Activated T-cell treated with anti-CD3 and anti-CD28 coated beads, Interleukin-2, amount 50 U/mL, for 24 hours (primary cell): Measurements from ENCODE around the gene CLASP1.
A peak's percentile ranks its signal among the peaks of the same experiment; 100 is the strongest.
"Not testable (repeated sequence)": the region's sequence is repeated elsewhere in the genome, so short reads cannot be mapped to it uniquely, and the experiment has no call there.

Experiments
- DNase-seq: peaks from one replicate; pipeline ENCODE4 v3.0.0-alpha.2; 2020
- H3K27ac Mint-ChIP-seq: 2 replicates; pipeline ENCODE4 v1.8.0; 2020; ENCODE audit warnings: mild to moderate bottlenecking, mixed read lengths
- H3K27me3 Mint-ChIP-seq: 2 replicates; pipeline ENCODE4 v1.8.0; 2020; ENCODE audit warnings: mixed read lengths
- H3K36me3 Mint-ChIP-seq: 2 replicates; pipeline ENCODE4 v1.8.0; 2020; ENCODE audit warnings: low read depth, mixed read lengths
- H3K4me1 Mint-ChIP-seq: 2 replicates; pipeline ENCODE4 v1.8.0; 2020; ENCODE audit warnings: low read depth, mixed read lengths
- H3K4me3 Mint-ChIP-seq: 2 replicates; pipeline ENCODE4 v1.8.0; 2020; ENCODE audit warnings: mild to moderate bottlenecking, moderate library complexity, mixed read lengths
- H3K9me3 Mint-ChIP-seq: 2 replicates; pipeline ENCODE4 v1.8.0; 2020; ENCODE audit warnings: mixed read lengths

The CLASP1 gene

DNA sequence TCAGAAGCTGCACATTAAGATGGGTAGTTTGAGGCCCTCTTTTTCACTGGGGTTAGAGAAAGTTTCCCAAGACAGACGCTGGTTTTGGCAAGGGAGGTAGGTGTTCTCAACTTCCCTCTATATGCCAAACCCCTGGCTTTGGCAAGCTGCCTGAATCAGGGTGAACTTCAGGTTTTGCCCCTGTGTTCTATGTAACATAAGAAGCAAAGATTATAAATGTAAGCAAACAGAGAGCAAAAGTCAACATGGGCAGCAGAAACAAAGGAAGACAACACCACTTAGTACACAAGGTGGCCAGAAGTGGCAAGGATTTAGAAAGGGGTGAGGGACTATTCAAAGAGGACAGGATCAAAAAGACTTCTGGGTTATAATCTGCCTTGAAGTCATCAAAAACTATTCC lies 293.8 kb downstream of the CLASP1 start:
- no peaks in the 10 kb centered on the region for H3K9me3 Mint-ChIP-seq
- no peak overlapping the region for H3K4me3 Mint-ChIP-seq
- peaks cover 5% of the 10 kb centered on the region for H3K4me1 Mint-ChIP-seq
- no peak for DNase-seq
- H3K27me3 Mint-ChIP-seq = no peaks in the 10 kb centered on the region
- H3K27ac Mint-ChIP-seq = peak overlapping the region; percentile 60
- H3K36me3 Mint-ChIP-seq = peaks cover 98% of the 10 kb centered on the region

DNA sequence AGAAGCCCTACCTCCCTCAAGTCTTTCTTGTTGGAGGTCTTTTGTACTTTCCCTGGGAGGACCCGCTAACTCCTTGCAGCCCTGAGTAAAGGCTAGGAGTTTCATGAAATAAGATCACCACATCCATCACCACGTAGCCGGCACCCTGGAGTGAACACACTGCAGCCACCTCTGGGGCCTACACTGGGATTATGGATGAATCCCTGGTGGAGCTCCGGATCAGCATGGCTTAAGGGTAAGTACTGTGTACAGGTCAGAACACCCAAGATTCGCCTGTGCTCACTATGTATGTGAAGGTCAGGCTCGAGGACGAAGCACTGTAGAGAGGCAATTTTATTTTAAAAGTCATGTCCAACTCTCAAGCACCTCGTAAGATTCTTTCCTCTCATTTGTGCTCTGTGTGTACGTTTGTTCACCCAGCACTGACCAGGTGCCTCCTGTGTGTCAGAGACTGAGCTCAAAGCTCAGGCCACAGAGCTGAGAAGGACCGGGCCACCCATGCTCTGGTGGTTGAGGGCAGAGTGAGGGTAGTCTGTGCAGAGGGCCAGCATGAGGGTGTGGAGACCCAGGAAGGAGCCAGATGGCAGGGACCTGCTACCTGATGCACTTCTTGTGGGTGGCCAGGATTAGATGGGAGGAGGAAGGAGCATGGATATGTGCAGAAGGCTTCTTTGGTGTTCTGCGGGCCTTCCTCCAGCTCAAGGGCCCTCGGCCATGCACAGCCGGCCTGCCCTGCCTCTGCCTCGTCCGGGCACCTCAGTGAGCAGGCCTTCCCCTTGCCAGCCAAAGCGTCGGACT lies 297.5 kb downstream of the CLASP1 start:
- DNase-seq = no peak
- H3K9me3 Mint-ChIP-seq = no peaks in the 10 kb centered on the region
- peaks cover 100% of the 10 kb centered on the region for H3K36me3 Mint-ChIP-seq
- no peak overlapping the region for H3K27ac Mint-ChIP-seq
- H3K27me3 Mint-ChIP-seq = no peaks in the 10 kb centered on the region
- no peaks in the 10 kb centered on the region for H3K4me1 Mint-ChIP-seq
- H3K4me3 Mint-ChIP-seq = no peak overlapping the region

DNA sequence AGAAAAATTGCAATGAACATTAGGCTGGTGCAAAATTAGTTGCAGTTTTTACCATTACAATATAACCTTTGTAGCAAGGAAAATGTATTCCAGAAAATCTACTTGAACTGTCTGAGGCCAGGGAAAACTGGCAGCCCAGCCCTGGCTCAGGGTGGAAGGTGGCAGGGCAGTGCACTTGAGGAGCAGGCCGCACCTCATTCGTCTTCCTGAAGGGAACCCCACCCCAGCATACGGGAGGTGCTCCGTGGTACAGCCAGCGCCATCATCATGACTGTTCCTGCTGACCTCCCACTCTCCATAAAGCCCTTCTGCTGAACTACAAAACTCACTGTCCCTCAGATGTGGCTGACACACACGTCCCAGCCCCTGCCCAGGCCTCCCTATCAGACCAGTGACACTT lies 298.4 kb downstream of the CLASP1 start:
- Mint-ChIP-seq H3K4me1 (no peaks in the 10 kb centered on the region), H3K9me3 (no peaks in the 10 kb centered on the region), H3K27me3 (no peaks in the 10 kb centered on the region), H3K36me3 (peaks cover 100% of the 10 kb centered on the region), H3K4me3 (no peak overlapping the region), H3K27ac (peak overlapping the region; percentile 77)
- DNase-seq = no peak

DNA sequence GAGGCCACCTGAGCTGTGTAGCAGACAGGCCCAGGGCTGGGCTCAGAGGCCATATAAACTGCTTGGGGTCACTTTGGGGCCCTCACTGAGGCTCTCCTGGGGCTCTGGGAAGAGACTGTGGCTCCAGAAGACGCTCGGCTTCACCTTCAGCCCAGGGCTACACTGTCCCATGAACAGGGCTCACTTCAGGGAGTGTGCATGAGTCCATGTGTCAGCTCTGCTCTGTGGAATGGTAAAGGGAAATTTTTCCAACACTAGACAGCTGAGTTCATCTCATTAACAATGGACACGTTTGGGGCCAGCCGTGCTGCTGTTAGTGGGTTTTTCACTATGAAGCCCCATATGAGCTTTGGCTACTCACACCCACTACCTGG lies 298.9 kb downstream of the CLASP1 start:
- no peak overlapping the region for H3K27ac Mint-ChIP-seq
- H3K9me3 Mint-ChIP-seq = no peaks in the 10 kb centered on the region
- DNase-seq = no peak
- no peaks in the 10 kb centered on the region for H3K27me3 Mint-ChIP-seq
- peaks cover 100% of the 10 kb centered on the region for H3K36me3 Mint-ChIP-seq
- no peaks in the 10 kb centered on the region for H3K4me1 Mint-ChIP-seq
- H3K4me3 Mint-ChIP-seq = no peak overlapping the region

DNA sequence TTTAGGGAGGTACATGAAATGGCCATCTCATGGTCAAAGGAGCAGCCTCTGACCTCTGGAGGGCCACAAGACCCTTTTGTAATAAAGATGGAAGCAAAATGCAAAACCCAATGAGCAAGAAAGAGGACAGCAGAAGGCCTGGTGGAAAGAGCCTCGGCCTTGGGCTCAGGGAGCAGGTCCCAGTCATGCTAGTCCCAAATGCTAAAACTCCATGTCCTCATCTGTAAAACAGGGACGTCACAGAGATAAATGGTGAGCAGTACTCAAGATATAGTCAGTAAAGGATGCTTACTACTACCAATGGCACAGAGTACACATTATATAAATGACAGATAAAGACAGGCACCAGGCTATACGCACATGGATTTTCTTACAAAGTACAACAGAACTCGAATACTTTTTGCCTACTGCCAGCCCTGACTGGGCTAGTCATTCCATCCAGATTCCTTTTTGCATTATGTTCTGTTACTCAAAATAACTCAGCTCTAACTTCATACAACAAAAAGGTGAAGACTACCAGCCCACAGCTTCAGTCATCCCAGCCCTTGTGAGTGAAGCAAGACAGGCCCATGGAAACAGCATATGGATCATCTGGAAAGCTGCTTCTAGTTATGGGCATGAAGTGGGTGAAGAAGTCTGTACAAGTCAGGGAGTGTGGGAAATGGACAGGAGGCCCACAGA lies 299.4 kb downstream of the CLASP1 start:
- Mint-ChIP-seq H3K4me1 (no peaks in the 10 kb centered on the region), H3K4me3 (no peak overlapping the region), H3K27me3 (no peaks in the 10 kb centered on the region), H3K27ac (peak overlapping the region; percentile 26), H3K36me3 (peaks cover 100% of the 10 kb centered on the region), H3K9me3 (no peaks in the 10 kb centered on the region)
- DNase-seq = no peak

DNA sequence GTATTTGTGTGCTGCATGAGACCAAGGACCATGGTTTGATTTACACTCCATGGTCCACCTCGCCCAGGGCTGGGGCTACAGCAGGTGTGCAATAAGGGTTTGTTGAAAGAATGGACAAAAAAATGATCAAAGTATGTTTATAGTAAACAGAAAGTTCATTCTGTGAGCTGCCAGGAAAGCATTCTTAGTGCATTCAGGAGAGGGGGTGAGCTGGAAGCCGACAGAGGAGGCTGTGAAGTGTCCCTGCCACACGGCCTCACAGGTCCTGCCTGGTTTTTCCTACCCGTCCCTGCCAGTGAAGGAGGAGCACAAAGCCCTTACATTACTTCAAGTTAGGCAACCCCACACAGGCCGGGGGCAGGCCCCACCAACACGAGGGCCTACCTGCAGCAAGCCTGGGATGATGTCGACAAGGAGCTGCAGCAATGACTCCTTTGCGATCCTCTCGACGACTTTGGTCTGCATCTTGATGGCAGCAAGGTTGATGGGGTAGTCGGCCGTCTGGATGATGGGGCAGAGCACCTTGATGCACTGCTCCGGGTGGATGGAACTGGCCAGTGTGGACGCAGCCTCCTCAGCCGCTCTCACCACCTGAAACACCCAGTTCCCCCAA lies 301.0 kb downstream of the CLASP1 start:
- Mint-ChIP-seq H3K27me3 (no peaks in the 10 kb centered on the region), H3K36me3 (peaks cover 99% of the 10 kb centered on the region), H3K4me3 (no peak overlapping the region), H3K27ac (peak overlapping the region; percentile 29), H3K9me3 (no peaks in the 10 kb centered on the region), H3K4me1 (no peaks in the 10 kb centered on the region)
- no peak for DNase-seq

DNA sequence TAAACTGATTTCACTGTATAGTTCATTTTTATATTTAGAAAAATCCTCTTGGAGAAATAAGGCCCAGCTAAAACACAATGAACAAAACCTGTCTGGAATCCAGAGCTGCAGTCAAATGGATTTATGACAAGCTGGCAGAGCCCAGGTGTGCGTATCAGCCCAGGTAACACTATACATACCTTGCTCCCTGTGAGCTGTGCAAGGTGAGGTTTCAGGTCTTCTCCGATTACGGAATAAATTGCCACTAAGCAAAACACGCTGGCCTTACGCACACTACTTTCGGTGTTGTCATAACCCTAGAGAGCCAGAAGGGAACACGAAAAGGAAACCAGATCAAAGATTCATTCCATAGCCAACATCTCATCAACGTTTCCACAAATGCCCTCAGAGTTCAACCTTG lies 302.4 kb downstream of the CLASP1 start:
- no peak for DNase-seq
- Mint-ChIP-seq H3K9me3 (no peaks in the 10 kb centered on the region), H3K27ac (peak overlapping the region; percentile 22), H3K36me3 (peaks cover 98% of the 10 kb centered on the region), H3K27me3 (no peaks in the 10 kb centered on the region), H3K4me1 (no peaks in the 10 kb centered on the region), H3K4me3 (no peak overlapping the region)

DNA sequence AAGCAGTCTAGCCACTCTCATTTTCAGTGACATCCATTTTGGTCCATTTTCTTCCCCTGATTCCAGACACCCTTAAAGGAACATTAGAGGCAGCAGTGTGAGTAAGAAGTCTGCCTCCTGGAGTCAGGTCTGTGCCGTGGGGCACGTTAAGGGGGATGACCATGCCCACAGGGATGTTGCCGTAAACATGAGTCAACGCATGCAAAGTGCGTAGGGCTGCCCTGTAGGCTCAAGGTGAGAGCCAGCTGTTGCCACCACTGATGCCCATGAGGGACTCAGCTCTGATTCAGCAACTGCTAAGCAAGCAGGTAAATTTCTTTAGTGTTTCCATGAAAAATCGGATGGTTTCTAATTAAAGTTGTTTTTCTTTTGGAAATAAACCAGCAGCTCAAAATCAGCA lies 302.9 kb downstream of the CLASP1 start:
- Mint-ChIP-seq H3K4me3 (no peak overlapping the region), H3K36me3 (peaks cover 98% of the 10 kb centered on the region), H3K27me3 (no peaks in the 10 kb centered on the region), H3K4me1 (no peaks in the 10 kb centered on the region), H3K27ac (peak overlapping the region; percentile 26), H3K9me3 (no peaks in the 10 kb centered on the region)
- no peak for DNase-seq

DNA sequence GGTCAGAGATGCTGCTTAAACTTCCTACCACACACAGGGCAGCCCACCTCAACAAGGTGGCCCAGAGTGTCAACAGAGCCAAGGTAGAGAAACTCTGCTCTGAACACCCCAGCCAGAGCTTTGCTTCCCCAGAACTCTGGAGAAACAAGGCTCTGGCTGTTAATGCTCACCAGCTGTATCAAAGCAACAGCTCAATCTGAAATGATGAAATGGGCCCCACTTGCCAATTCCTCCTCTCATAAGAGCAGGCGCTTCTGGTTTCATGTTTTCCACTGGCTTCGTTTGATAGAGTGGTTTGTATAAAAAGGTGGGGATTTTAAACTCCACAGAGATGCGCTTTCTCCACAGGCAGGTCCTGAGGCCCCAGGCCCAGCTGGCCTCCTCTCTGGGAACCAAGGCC lies 303.4 kb downstream of the CLASP1 start:
- Mint-ChIP-seq H3K4me3 (no peak overlapping the region), H3K4me1 (no peaks in the 10 kb centered on the region), H3K9me3 (no peaks in the 10 kb centered on the region), H3K36me3 (peaks cover 98% of the 10 kb centered on the region), H3K27ac (peak overlapping the region; percentile 26), H3K27me3 (no peaks in the 10 kb centered on the region)
- DNase-seq = no peak

DNA sequence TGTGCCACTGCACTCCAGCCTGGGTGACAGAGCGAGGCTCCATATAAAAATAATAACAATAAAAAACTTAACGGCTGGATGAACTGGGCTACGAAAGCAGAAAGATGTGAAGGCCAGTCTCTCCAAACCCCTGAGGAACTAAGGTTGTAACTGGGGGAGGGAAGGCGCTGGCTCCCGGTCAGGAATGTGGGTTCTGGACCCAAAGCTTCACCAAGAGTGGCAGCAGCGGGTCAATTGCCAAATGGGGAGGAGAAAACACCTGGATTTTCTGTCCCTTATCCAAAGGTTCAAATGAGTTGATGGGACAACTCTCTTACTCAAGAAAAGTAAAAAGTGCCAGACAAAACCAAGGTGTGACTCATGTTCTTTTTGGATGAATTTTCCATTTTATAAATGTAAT lies 304.2 kb downstream of the CLASP1 start:
- no peaks in the 10 kb centered on the region for H3K27me3 Mint-ChIP-seq
- H3K27ac Mint-ChIP-seq = no peak overlapping the region
- no peak for DNase-seq
- H3K4me1 Mint-ChIP-seq = no peaks in the 10 kb centered on the region
- peaks cover 98% of the 10 kb centered on the region for H3K36me3 Mint-ChIP-seq
- H3K9me3 Mint-ChIP-seq = no peaks in the 10 kb centered on the region
- no peak overlapping the region for H3K4me3 Mint-ChIP-seq

DNA sequence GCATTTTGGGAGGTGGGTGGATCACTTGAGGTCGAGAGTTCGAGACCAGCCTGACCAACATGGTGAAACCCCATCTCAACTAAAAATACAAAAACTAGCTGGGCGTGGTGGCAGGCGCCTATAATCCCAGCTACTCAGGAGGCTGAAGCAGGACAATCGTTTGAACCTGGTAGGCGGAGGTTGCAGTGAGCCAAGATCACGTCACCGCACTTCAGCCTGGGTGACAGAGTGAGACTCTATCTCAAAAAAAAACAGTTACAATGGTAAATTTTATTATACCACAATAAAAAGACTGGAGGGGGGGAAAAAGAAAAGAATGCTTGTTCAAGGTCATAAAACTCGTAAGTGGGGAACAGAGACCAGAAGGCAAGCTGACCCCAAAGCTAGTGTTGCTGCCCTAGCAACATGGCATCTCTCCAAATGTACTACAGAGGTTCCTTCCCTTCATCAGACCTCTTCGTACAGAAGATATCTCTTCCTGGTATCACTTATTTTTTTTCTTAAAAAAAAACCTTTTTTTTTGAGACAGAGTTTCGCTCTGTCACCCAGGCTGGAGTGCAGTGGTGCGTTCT lies 305.3 kb downstream of the CLASP1 start:
- H3K27ac Mint-ChIP-seq, DNase-seq, H3K4me3 Mint-ChIP-seq, H3K9me3 Mint-ChIP-seq, H3K27me3 Mint-ChIP-seq, H3K4me1 Mint-ChIP-seq: not testable (repeated sequence)
- H3K36me3 Mint-ChIP-seq = peaks cover 98% of the 10 kb centered on the region

DNA sequence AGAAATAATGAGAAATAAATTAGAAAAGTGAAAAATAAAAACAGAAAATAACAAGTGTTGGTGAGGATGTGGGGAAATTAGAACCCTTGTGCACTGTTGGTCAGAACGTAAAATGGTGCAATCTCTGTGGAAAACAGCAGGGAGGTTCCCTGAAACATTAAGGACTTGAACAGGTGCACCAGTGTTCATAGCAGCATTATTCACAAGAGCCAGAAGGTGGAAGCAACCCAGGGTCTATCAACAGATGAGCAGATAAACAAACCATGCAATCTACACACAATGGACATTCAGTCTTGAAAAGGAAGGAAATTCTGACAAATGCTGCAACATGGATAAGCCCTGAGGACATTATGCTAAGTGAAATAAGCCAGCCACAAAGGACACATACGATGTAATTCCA lies 306.1 kb downstream of the CLASP1 start:
- H3K4me3 Mint-ChIP-seq = no peak overlapping the region
- no peaks in the 10 kb centered on the region for H3K9me3 Mint-ChIP-seq
- no peaks in the 10 kb centered on the region for H3K4me1 Mint-ChIP-seq
- DNase-seq = no peak
- H3K27ac Mint-ChIP-seq = no peak overlapping the region
- no peaks in the 10 kb centered on the region for H3K27me3 Mint-ChIP-seq
- H3K36me3 Mint-ChIP-seq = peaks cover 98% of the 10 kb centered on the region

DNA sequence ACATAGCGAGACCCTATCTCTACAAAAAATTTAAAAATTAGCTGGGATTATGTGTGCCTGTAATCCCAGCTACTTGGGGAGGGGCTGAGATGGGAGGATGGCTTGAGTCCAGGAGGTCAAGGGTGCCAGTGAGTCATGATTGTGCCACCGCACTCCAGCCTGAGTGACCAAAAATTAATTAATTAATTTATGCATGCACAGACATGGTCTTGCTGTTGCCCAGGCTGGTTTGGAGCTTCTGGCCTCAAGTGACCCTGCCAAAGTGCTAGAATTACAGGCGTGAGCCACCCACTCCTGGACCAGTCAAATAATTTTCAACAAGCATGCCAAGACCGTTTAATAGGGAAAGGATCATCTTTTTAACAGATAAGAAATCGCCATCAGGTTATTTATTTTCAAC lies 306.5 kb downstream of the CLASP1 start:
- Mint-ChIP-seq H3K27ac (no peak overlapping the region), H3K27me3 (no peaks in the 10 kb centered on the region), H3K4me1 (no peaks in the 10 kb centered on the region), H3K4me3 (no peak overlapping the region), H3K9me3 (no peaks in the 10 kb centered on the region), H3K36me3 (peaks cover 98% of the 10 kb centered on the region)
- DNase-seq = no peak

DNA sequence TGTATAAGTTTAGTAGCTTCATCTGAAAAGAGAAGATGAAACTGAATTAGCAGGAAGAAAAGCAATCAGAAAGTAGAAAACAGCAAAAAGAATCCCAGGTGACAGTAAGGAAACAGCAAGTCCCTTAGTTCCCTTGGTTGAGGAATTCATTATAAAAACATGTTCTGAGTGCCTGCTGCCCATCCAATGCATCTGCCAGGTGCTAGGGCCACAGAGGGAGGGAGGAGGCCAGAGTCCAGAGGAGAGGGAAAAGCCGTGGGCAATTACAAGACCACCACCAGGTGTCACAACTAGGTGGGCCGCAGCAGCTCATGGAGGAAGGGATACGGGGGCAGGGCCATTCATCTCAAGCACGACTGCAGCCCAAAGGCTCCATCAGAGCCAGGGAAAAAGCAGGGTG lies 308.3 kb downstream of the CLASP1 start:
- H3K36me3 Mint-ChIP-seq = peaks cover 85% of the 10 kb centered on the region
- peak overlapping the region; percentile 23 for H3K27ac Mint-ChIP-seq

DNA sequence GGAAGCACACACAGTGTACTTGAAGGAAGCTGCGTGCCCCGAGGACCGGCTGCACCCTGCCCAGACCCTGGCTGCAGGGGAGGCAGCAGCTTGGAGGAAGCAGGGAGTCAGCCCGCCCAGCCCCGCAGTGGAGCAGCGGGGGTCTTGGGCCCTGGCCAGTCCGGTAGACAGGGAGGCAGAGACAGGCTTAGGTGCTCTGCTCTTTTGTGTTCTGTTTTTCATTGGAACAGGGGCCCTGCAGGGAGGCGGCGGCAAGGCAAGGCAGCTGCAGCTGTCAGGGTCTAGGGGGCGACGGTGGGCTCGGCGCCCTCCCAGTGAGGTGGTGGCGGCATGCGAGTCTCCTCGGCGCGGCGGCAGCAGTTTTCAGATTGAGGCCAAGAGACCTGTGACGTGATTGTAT lies 311.0 kb downstream of the CLASP1 start:
- DNase-seq = no peak
- Mint-ChIP-seq H3K27me3 (no peaks in the 10 kb centered on the region), H3K4me1 (no peaks in the 10 kb centered on the region), H3K27ac (peak overlapping the region; percentile 50), H3K9me3 (no peaks in the 10 kb centered on the region), H3K36me3 (peaks cover 59% of the 10 kb centered on the region), H3K4me3 (no peak overlapping the region)

More for the DNA sequence above, 308.3 kb downstream of the CLASP1 start:
- DNase-seq = no peak
- Mint-ChIP-seq H3K4me3 (no peak overlapping the region), H3K27me3 (no peaks in the 10 kb centered on the region), H3K4me1 (no peaks in the 10 kb centered on the region), H3K9me3 (no peaks in the 10 kb centered on the region)
